CD4-positive, CD25-positive, alpha-beta regulatory T cell (primary cell): ENCODE results near the gene MTR. TPM values are rescaled to one million over a fixed set of nuclear protein-coding genes. Genes with fewer than 3 reads are reported as not detected.
A peak's percentile ranks its signal among the peaks of the same experiment; 100 is the strongest.

Experiments used
- ATAC-seq, 2 donors: fragments of 150-1000 bp; cut with Tn5 transposase; one replicate each; pipeline ENCODE4 v1.10.0; 2021; ENCODE audit warnings: low read depth in 2 of 2, moderate number of reproducible peaks in 2 of 2, moderate library complexity in 1 of 2
- DNase-seq, 3 donors: peaks; one replicate each; pipeline versions ENCODE4 v3.0.0 to v3.0.0-alpha.2; 2012 to 2022; ENCODE audit warnings: mixed read lengths in 1 of 3
- H3K27ac ChIP-seq: one replicate; pipeline ENCODE4 v1.7.0; 2013; ENCODE audit warnings: mild to moderate bottlenecking, low read length; ENCODE audit not compliant: insufficient read depth, poor library complexity, severe bottlenecking
- H3K27me3 ChIP-seq: one replicate; pipeline ENCODE4 v1.7.0; 2013; ENCODE audit warnings: low read length; ENCODE audit not compliant: control insufficient read depth, insufficient read depth
- H3K36me3 ChIP-seq: one replicate; pipeline ENCODE4 v1.7.0; 2013; ENCODE audit warnings: mild to moderate bottlenecking, low read length, moderate library complexity; ENCODE audit not compliant: control insufficient read depth, insufficient read depth
- H3K4me1 ChIP-seq: 2 replicates; pipeline ENCODE4 v1.7.0; 2013; ENCODE audit warnings: mild to moderate bottlenecking, low read length; ENCODE audit not compliant: insufficient read depth, control insufficient read depth, poor library complexity, severe bottlenecking
- H3K4me3 ChIP-seq: one replicate; pipeline ENCODE4 v1.7.0; 2013; ENCODE audit warnings: low read depth, mild to moderate bottlenecking, low read length, moderate library complexity
- H3K9me3 ChIP-seq, 2 experiments: 1 replicate in 1 of 2; 2 replicates in 1 of 2; pipeline ENCODE4 v1.7.0; 2013; ENCODE audit warnings: low read length in 2 of 2, mild to moderate bottlenecking in 1 of 2, moderate library complexity in 1 of 2; ENCODE audit not compliant: control insufficient read depth in 2 of 2
- H3K27ac Mint-ChIP-seq, 3 donors: one replicate each; pipeline ENCODE4 v1.8.0; 2020 to 2022; ENCODE audit warnings: mild to moderate bottlenecking in 3 of 3, mixed read lengths in 3 of 3, moderate library complexity in 2 of 3
- H3K27me3 Mint-ChIP-seq: one replicate; pipeline ENCODE4 v1.8.0; 2022; ENCODE audit warnings: mild to moderate bottlenecking, mixed read lengths
- H3K36me3 Mint-ChIP-seq: one replicate; pipeline ENCODE4 v1.8.0; 2020; ENCODE audit warnings: mixed read lengths
- H3K4me1 Mint-ChIP-seq, 4 donors: one replicate each; pipeline ENCODE4 v1.8.0; 2020 to 2022; ENCODE audit warnings: mixed read lengths in 4 of 4, mild to moderate bottlenecking in 1 of 4
- H3K4me3 Mint-ChIP-seq, 4 donors: one replicate each; pipeline ENCODE4 v1.8.0; 2020 to 2022; ENCODE audit warnings: mild to moderate bottlenecking in 4 of 4, mixed read lengths in 4 of 4, moderate library complexity in 3 of 4
- H3K9me3 Mint-ChIP-seq, 7 donors: one replicate each; pipeline ENCODE4 v1.8.0; 2020 to 2022; ENCODE audit warnings: mixed read lengths in 7 of 7, mild to moderate bottlenecking in 3 of 7, moderate library complexity in 2 of 7
- polyA plus RNA-seq, 4 donors: library from polyadenylated mRNA; unstranded; fragments of 300-500 nt; fragmentation: Illumina TruSeq; gene quantifications; one replicate each; pipeline ENCODE4 v1.2.3, GENCODE V29; 2021
- total RNA-seq: library from RNA; stranded (reverse); gene quantifications from one replicate; pipeline ENCODE4 v1.2.3, GENCODE V29; 2022

The MTR gene
- total and polyA plus RNA-seq, 5 donors from 2014 or later = 12.6 to 44.5 (median 14.8) TPM

GRCh38 chr1:236800623-236801022, 5.5 kb downstream of the MTR start:
- Histone ChIP-seq H3K4me3 (no peak overlapping the region), H3K27ac (no peak overlapping the region), H3K36me3 (peaks cover 21% of the 10 kb centered on the region), H3K4me1 (peaks cover 33% of the 10 kb centered on the region), H3K9me3 (no peaks in the 10 kb centered on the region), H3K27me3 (no peaks in the 10 kb centered on the region)
- DNase-seq (no peak), ATAC-seq (no peak)
- no peaks in the 10 kb centered on the region for H3K9me3 Mint-ChIP-seq
- H3K27me3 Mint-ChIP-seq = no peaks in the 10 kb centered on the region
- H3K4me3 Mint-ChIP-seq = peak overlapping the region in 1 of 4 donors; percentile 6
- H3K36me3 Mint-ChIP-seq = peaks cover 22% of the 10 kb centered on the region
- no peak overlapping the region for H3K27ac Mint-ChIP-seq
- H3K4me1 Mint-ChIP-seq = peaks cover 25 to 76% (median 61%) of the 10 kb centered on the region in 4 donors

- Mint-ChIP-seq H3K27me3 (no peaks in the 10 kb centered on the region), H3K36me3 (peaks cover 32% of the 10 kb centered on the region), H3K27ac (peak overlapping the region in 2 of 3 donors; percentile 12 to 33), H3K9me3 (no peaks in the 10 kb centered on the region), H3K4me3 (no peak overlapping the region), H3K4me1 (peaks cover 20 to 72% (median 54%) of the 10 kb centered on the region in 4 donors)
- H3K36me3 ChIP-seq = peaks cover 35% of the 10 kb centered on the region
- H3K27ac ChIP-seq = no peak overlapping the region
- ATAC-seq (no peak), DNase-seq (no peak)
- peaks cover 19% of the 10 kb centered on the region for H3K4me1 ChIP-seq
- no peaks in the 10 kb centered on the region for H3K9me3 ChIP-seq
- no peaks in the 10 kb centered on the region for H3K27me3 ChIP-seq
- H3K4me3 ChIP-seq = no peak overlapping the region
Observed at GRCh38 chr1:236802264-236802663, 7.2 kb downstream of the MTR start.

GRCh38 chr1:236806634-236807033, 11.5 kb downstream of the MTR start:
- H3K9me3 Mint-ChIP-seq = no peaks in the 10 kb centered on the region
- no peaks in the 10 kb centered on the region for H3K27me3 ChIP-seq
- peaks cover 56% of the 10 kb centered on the region for H3K36me3 Mint-ChIP-seq
- no peaks in the 10 kb centered on the region for H3K9me3 ChIP-seq
- ATAC-seq (no peak), DNase-seq (no peak)
- H3K36me3 ChIP-seq = peaks cover 75% of the 10 kb centered on the region
- no peak overlapping the region for H3K4me3 Mint-ChIP-seq
- H3K4me1 ChIP-seq = no peaks in the 10 kb centered on the region
- H3K27ac ChIP-seq = no peak overlapping the region
- no peaks in the 10 kb centered on the region for H3K27me3 Mint-ChIP-seq
- no peak overlapping the region for H3K4me3 ChIP-seq
- no peak overlapping the region for H3K27ac Mint-ChIP-seq
- peaks cover 26 to 38% (median 36%) of the 10 kb centered on the region in 4 donors for H3K4me1 Mint-ChIP-seq

- H3K4me1 ChIP-seq = no peaks in the 10 kb centered on the region
- H3K36me3 Mint-ChIP-seq = peaks cover 54% of the 10 kb centered on the region
Observed at GRCh38 chr1:236808005-236808404, 12.9 kb downstream of the MTR start.

GRCh38 chr1:236808564-236809130, 13.6 kb downstream of the MTR start:
- no peak for ATAC-seq
- no peaks in the 10 kb centered on the region for H3K9me3 Mint-ChIP-seq
- DNase-seq = no peak
- H3K9me3 ChIP-seq = no peaks in the 10 kb centered on the region
- no peaks in the 10 kb centered on the region for H3K4me1 ChIP-seq
- no peak overlapping the region for H3K4me3 ChIP-seq
- no peak overlapping the region for H3K4me3 Mint-ChIP-seq
- H3K27ac ChIP-seq = no peak overlapping the region
- no peaks in the 10 kb centered on the region for H3K27me3 ChIP-seq
- H3K36me3 ChIP-seq = peaks cover 90% of the 10 kb centered on the region
- no peaks in the 10 kb centered on the region for H3K27me3 Mint-ChIP-seq
- H3K27ac Mint-ChIP-seq = no peak overlapping the region
- peaks cover 12 to 24% (median 17%) of the 10 kb centered on the region in 4 donors for H3K4me1 Mint-ChIP-seq
- H3K36me3 Mint-ChIP-seq = peaks cover 55% of the 10 kb centered on the region

More at GRCh38 chr1:236808005-236808404, 12.9 kb downstream of the MTR start:
- Mint-ChIP-seq H3K4me3 (no peak overlapping the region), H3K27ac (no peak overlapping the region), H3K27me3 (no peaks in the 10 kb centered on the region), H3K4me1 (peaks cover 12 to 28% (median 22%) of the 10 kb centered on the region in 4 donors), H3K9me3 (no peaks in the 10 kb centered on the region)
- no peaks in the 10 kb centered on the region for H3K27me3 ChIP-seq
- H3K27ac ChIP-seq = no peak overlapping the region
- no peak for DNase-seq
- no peak overlapping the region for H3K4me3 ChIP-seq
- peaks cover 88% of the 10 kb centered on the region for H3K36me3 ChIP-seq
- no peaks in the 10 kb centered on the region for H3K9me3 ChIP-seq
- no peak for ATAC-seq

GRCh38 chr1:236809148-236809547, 14.1 kb downstream of the MTR start:
- Histone ChIP-seq H3K27ac (no peak overlapping the region), H3K4me1 (no peaks in the 10 kb centered on the region), H3K27me3 (no peaks in the 10 kb centered on the region), H3K9me3 (no peaks in the 10 kb centered on the region), H3K4me3 (no peak overlapping the region), H3K36me3 (peaks cover 91% of the 10 kb centered on the region)
- Mint-ChIP-seq H3K36me3 (peaks cover 59% of the 10 kb centered on the region), H3K4me1 (peaks cover 12 to 24% (median 16%) of the 10 kb centered on the region in 4 donors), H3K27ac (peak overlapping the region in 1 of 3 donors; percentile 40), H3K9me3 (no peaks in the 10 kb centered on the region), H3K27me3 (no peaks in the 10 kb centered on the region), H3K4me3 (no peak overlapping the region)
- DNase-seq = no peak
- ATAC-seq = no peak

GRCh38 chr1:236810018-236810417, 14.9 kb downstream of the MTR start:
- Mint-ChIP-seq H3K27me3 (no peaks in the 10 kb centered on the region), H3K36me3 (peaks cover 62% of the 10 kb centered on the region), H3K4me3 (no peak overlapping the region), H3K27ac (peak overlapping the region in 1 of 3 donors; percentile 52), H3K9me3 (no peaks in the 10 kb centered on the region), H3K4me1 (peaks cover 9 to 19% (median 14%) of the 10 kb centered on the region in 4 donors)
- H3K27me3 ChIP-seq = no peaks in the 10 kb centered on the region
- H3K27ac ChIP-seq = no peak overlapping the region
- H3K36me3 ChIP-seq = peaks cover 92% of the 10 kb centered on the region
- ATAC-seq = no peak
- H3K4me3 ChIP-seq = no peak overlapping the region
- DNase-seq = no peak
- no peaks in the 10 kb centered on the region for H3K9me3 ChIP-seq
- H3K4me1 ChIP-seq = no peaks in the 10 kb centered on the region

GRCh38 chr1:236812334-236813030, 17.4 kb downstream of the MTR start:
- H3K27ac Mint-ChIP-seq = no peak overlapping the region
- no peaks in the 10 kb centered on the region for H3K27me3 Mint-ChIP-seq
- Histone ChIP-seq H3K4me3 (no peak overlapping the region), H3K27me3 (no peaks in the 10 kb centered on the region), H3K27ac (no peak overlapping the region), H3K9me3 (no peaks in the 10 kb centered on the region), H3K4me1 (no peaks in the 10 kb centered on the region), H3K36me3 (peaks cover 97% of the 10 kb centered on the region)
- peaks cover 64% of the 10 kb centered on the region for H3K36me3 Mint-ChIP-seq
- H3K4me3 Mint-ChIP-seq = no peak overlapping the region
- DNase-seq (no peak), ATAC-seq (no peak)
- no peaks in the 10 kb centered on the region for H3K9me3 Mint-ChIP-seq
- peaks cover 3 to 18% (median 12%) of the 10 kb centered on the region in 4 donors for H3K4me1 Mint-ChIP-seq
